Endodermal cell (in vitro differentiated cells): ENCODE results near the gene AIPL1. TPM values are rescaled to one million over a fixed set of nuclear protein-coding genes. Genes with fewer than 3 reads are reported as not detected.

Experiments used
- DNase-seq: peaks from one replicate; pipeline ENCODE4 v3.0.0-alpha.2; 2017
- H3K27ac ChIP-seq: 2 replicates; pipeline ENCODE4 v1.5.1; 2013; ENCODE audit warnings: mild to moderate bottlenecking, low read depth, low read length, moderate library complexity
- H3K27me3 ChIP-seq: 2 replicates; pipeline ENCODE4 v1.6.1; 2013; ENCODE audit warnings: mild to moderate bottlenecking, low read length, moderate library complexity; ENCODE audit not compliant: insufficient read depth, control insufficient read depth, poor library complexity, severe bottlenecking
- H3K36me3 ChIP-seq: 2 replicates; pipeline ENCODE4 v1.7.0; 2013; ENCODE audit warnings: mild to moderate bottlenecking, low read length, moderate library complexity; ENCODE audit not compliant: control insufficient read depth, insufficient read depth
- H3K4me1 ChIP-seq: one replicate; pipeline ENCODE4 v1.7.0; 2013; ENCODE audit warnings: low read length; ENCODE audit not compliant: control insufficient read depth, insufficient read depth
- H3K4me3 ChIP-seq: 2 replicates; pipeline ENCODE4 v1.5.1; 2013; ENCODE audit warnings: mild to moderate bottlenecking, low read length, moderate library complexity
- H3K9ac ChIP-seq: 2 replicates; pipeline ENCODE4 v1.6.1; 2013; ENCODE audit warnings: mild to moderate bottlenecking, low read length, moderate library complexity; ENCODE audit not compliant: poor library complexity, severe bottlenecking; ENCODE audit errors: extremely low read depth
- H3K9me3 ChIP-seq: 2 replicates; pipeline ENCODE4 v1.6.1; 2013; ENCODE audit warnings: mild to moderate bottlenecking, low read length, moderate library complexity; ENCODE audit not compliant: control insufficient read depth
- H3K27ac Mint-ChIP-seq: 2 replicates; pipeline ENCODE4 v1.8.0; 2020; ENCODE audit warnings: mixed read lengths
- H3K27me3 Mint-ChIP-seq: 2 replicates; pipeline ENCODE4 v1.8.0; 2021; ENCODE audit warnings: mild to moderate bottlenecking, mixed read lengths; ENCODE audit not compliant: insufficient read depth
- H3K36me3 Mint-ChIP-seq: 2 replicates; pipeline ENCODE4 v1.8.0; 2020; ENCODE audit warnings: low read depth, mixed read lengths
- H3K4me1 Mint-ChIP-seq: 2 replicates; pipeline ENCODE4 v1.8.0; 2020; ENCODE audit warnings: mixed read lengths
- H3K4me3 Mint-ChIP-seq: 2 replicates; pipeline ENCODE4 v1.8.0; 2020; ENCODE audit warnings: mild to moderate bottlenecking, moderate library complexity, mixed read lengths
- H3K9me3 Mint-ChIP-seq: 2 replicates; pipeline ENCODE4 v1.8.0; 2020; ENCODE audit warnings: mild to moderate bottlenecking, mixed read lengths
- CTCF ChIP-seq: fragments of 200-600 bp; sonication (generic); conservative IDR thresholded peaks from 2 replicates; pipeline ENCODE4 v1.5.0; 2021; ENCODE audit warnings: antibody characterized with exemption, mild to moderate bottlenecking
- WGBS, 2 experiments: methylation state at CpG; one replicate each; pipeline versions ENCODE4 v1.1.5 to v1.1.7; 2013; ENCODE audit warnings: missing lambda C conversion rate in 2 of 2, mixed read lengths in 1 of 2; ENCODE audit not compliant: insufficient coverage in 1 of 2, insufficient read length in 1 of 2; 5-methylcytosine and 5-hydroxymethylcytosine counted together
- total RNA-seq, 2 donors: library from RNA; stranded (reverse); fragmentation: NEBNext Ultra II Directional in 1 of 2; extraction: Animal tissue kit (Norgen Biotek cat#: 25700) in 1 of 2; gene quantifications; 2 replicates in 1 of 2; 3 replicates in 1 of 2; pipeline ENCODE4 v1.2.1, GENCODE V29; 2021

The AIPL1 gene
- total RNA-seq, 2 donors from 2014 or later: not detected

DNA sequence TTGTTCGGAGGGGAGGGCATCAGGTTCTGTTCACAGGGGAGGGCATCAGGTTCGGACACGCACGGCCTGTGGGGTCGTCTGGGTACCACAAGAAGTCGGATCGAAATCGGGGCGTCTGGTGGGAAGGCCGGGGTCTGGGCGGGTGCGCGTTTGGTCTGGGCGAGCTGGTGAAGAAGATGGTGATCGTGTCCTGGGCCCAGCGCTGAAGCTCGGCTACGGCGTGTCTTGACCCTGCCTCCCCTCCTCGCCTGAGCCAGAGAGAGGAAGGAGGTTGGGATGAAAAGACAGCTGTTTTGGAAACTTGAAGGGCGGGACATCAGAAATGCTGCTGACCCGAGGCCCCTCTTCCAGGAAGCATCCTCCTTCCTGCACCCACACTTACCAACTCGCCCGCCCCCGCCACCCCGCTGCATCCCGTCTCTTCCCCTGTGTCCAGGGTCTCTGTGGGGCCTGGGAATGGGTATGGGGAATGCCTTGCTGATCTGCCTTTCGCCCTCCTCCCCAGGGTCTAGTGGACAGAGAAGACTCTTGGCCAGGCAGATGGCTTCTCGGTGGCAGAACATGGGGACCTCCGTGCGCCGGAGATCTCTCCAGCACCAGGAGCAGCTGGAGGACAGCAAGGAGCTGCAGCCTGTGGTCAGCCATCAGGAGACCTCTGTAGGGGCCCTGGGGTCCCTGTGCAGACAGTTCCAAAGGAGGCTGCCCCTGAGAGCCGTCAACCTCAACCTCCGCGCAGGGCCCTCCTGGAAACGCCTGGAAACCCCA, 9.8 kb upstream of the AIPL1 start:
- peak overlapping the region; percentile 84 for H3K27ac Mint-ChIP-seq
- peaks cover 22% of the 10 kb centered on the region for H3K36me3 Mint-ChIP-seq
- DNase-seq: no peak
- H3K36me3 ChIP-seq: peaks cover 26% of the 10 kb centered on the region
- H3K27me3 Mint-ChIP-seq: no peaks in the 10 kb centered on the region
- no peaks in the 10 kb centered on the region for H3K9me3 ChIP-seq
- peaks cover 6% of the 10 kb centered on the region for H3K4me1 ChIP-seq
- H3K9me3 Mint-ChIP-seq: peaks cover 7% of the 10 kb centered on the region
- peak overlapping the region; percentile 80 for H3K4me3 ChIP-seq
- H3K4me1 Mint-ChIP-seq: peaks cover 17% of the 10 kb centered on the region
- peak overlapping the region; percentile 84 for H3K4me3 Mint-ChIP-seq
- no peak overlapping the region for H3K27ac ChIP-seq
- TF ChIP-seq CTCF: no peak
- no peaks in the 10 kb centered on the region for H3K27me3 ChIP-seq
- peak overlapping the region; percentile 7 for H3K9ac ChIP-seq
- WGBS, 2 experiments: 31 to 43% methylated on average over 11 to 36 of the region's 36 CpGs

DNA sequence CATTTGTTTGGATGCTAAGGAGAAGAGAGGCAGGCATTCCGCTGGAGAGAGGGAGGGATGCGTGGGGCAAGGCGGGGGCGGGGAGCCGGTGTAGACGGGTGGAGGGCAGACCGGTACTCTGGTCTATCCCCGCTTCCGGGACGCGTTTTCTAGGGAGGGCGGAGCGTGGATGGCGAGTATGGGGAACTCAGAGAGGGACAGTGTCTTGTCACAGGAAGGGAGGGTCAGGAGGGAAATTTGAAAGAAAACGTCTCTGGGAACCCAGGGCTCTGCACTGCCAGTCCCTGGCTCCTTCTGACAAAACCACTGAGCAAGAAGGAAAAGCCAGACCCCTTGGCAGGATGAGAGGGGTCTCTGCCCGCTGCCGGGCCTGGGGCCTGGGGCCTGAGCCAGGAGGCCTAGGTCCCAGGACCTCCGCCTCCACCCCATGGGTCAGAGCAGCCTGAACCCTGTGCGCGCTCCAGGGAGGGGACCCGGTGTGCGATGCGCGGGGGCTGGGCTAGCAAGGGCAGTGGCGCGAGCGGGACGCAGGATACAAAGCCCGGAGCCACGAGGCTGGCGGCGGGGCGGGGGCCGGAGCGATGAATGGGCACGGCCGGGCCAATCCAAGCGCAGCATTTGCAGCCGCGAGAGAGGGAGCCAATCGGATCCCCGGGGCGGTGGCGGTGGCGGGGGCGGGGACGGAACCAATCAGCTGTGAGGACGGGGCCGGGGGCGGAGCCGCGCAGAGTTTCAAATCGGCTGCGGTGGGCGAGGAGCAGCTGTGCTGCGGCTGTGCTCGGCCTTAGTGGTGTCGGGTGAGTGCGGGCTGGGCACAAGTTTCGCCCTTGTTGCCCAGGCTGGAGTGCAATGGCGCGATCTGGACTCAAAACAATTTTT, 9.0 kb upstream of the AIPL1 start, which contains the start of gene PIMREG:
TSS of gene PIMREG (plus strand) at position 764 of the 879 bp plus-strand sequence. CDS start 656 bp downstream, outside the sequence.
- 1 to 3% methylated on average over 24 to 62 of the region's 62 CpGs for whole genome bisulfite sequencing, 2 experiments
- no peak for TF ChIP-seq CTCF
- peak; percentile 100 for DNase-seq
- Histone ChIP-seq H3K27me3 (no peaks in the 10 kb centered on the region), H3K4me1 (peaks cover 6% of the 10 kb centered on the region), H3K36me3 (peaks cover 18% of the 10 kb centered on the region), H3K4me3 (peak within 1 kb of the TSS; percentile 87), H3K9ac (peak within 1 kb of the TSS; percentile 61), H3K27ac (peak within 1 kb of the TSS; percentile 100), H3K9me3 (no peaks in the 10 kb centered on the region)
- Mint-ChIP-seq H3K27me3 (no peaks in the 10 kb centered on the region), H3K9me3 (peaks cover 7% of the 10 kb centered on the region), H3K27ac (peak within 1 kb of the TSS; percentile 84), H3K4me1 (peaks cover 25% of the 10 kb centered on the region), H3K4me3 (peak within 1 kb of the TSS; percentile 84), H3K36me3 (peaks cover 15% of the 10 kb centered on the region)

- 0 to 65% methylated on average over 1 to 4 of the region's 6 CpGs for WGBS, 2 experiments
- no peak overlapping the region for H3K9ac ChIP-seq
- peaks cover 26% of the 10 kb centered on the region for H3K4me1 Mint-ChIP-seq
- peaks cover 10% of the 10 kb centered on the region for H3K36me3 ChIP-seq
- H3K4me3 Mint-ChIP-seq: peak overlapping the region; percentile 84
- no peak for TF ChIP-seq CTCF
- H3K9me3 Mint-ChIP-seq: peaks cover 7% of the 10 kb centered on the region
- H3K36me3 Mint-ChIP-seq: peaks cover 11% of the 10 kb centered on the region
- H3K27me3 ChIP-seq: no peaks in the 10 kb centered on the region
- H3K4me1 ChIP-seq: peaks cover 6% of the 10 kb centered on the region
- H3K9me3 ChIP-seq: no peaks in the 10 kb centered on the region
- H3K27me3 Mint-ChIP-seq: no peaks in the 10 kb centered on the region
- no peak overlapping the region for H3K27ac ChIP-seq
- no peak overlapping the region for H3K27ac Mint-ChIP-seq
- H3K4me3 ChIP-seq: peak overlapping the region; percentile 87
- no peak for DNase-seq
Measured at GRCh38 chr17:6442775-6443174, 7.9 kb upstream of the AIPL1 start.
